ENCODE data around the gene GCN1. TPM values are rescaled to one million over a fixed set of nuclear protein-coding genes. Genes with fewer than 3 reads are reported as not detected.
A peak's percentile ranks its signal among the peaks of the same experiment; 100 is the strongest.

GCN1 gene
- total and polyA plus RNA-seq, 4 donors, result 39.2 to 53.4 (median 49.3) TPM

DNA sequence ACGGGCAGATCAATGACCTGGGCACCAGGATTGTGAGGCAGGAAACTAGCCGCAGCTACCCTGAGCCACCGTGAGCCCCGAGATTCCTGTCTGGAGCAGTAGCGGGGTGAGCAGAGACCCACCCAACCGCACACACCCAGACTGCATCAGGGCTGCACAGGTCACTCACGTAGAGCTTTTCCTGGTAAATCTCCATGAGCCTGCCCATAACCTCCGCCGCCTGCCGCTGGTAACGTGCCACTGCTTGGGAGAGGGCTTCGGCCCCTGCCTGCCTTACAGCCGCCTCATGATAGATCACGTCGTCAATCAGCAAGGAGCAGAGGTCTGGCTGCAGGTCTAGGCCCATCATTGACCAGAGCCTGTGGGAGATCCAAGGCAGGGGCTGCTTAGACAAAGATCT is 39.4 kb downstream of the GCN1 start:
- H3K27ac ChIP-seq (ENCODE audit: low read depth, low read length), result no peak overlapping the region
- H3K36me3 ChIP-seq (ENCODE audit: control insufficient read depth, insufficient read depth, low read length), result peaks cover 89% of the 10 kb centered on the region
- no peak for DNase-seq (ENCODE audit: low read depth in 4 of 6, low spot score in 6 of 6)
- H3K9me3 ChIP-seq (ENCODE audit: control insufficient read depth, insufficient read depth, low read length), result no peaks in the 10 kb centered on the region
- 96% methylated on average over 15 of the region's 15 CpGs for WGBS (ENCODE audit: insufficient coverage)
- H3K4me3 ChIP-seq (ENCODE audit: low read depth, low read length), result no peak overlapping the region
- no peaks in the 10 kb centered on the region for H3K4me1 ChIP-seq (ENCODE audit: control insufficient read depth, insufficient read depth, low read length)
- no peaks in the 10 kb centered on the region for H3K27me3 ChIP-seq (ENCODE audit: control insufficient read depth, insufficient read depth, low read length)

DNA sequence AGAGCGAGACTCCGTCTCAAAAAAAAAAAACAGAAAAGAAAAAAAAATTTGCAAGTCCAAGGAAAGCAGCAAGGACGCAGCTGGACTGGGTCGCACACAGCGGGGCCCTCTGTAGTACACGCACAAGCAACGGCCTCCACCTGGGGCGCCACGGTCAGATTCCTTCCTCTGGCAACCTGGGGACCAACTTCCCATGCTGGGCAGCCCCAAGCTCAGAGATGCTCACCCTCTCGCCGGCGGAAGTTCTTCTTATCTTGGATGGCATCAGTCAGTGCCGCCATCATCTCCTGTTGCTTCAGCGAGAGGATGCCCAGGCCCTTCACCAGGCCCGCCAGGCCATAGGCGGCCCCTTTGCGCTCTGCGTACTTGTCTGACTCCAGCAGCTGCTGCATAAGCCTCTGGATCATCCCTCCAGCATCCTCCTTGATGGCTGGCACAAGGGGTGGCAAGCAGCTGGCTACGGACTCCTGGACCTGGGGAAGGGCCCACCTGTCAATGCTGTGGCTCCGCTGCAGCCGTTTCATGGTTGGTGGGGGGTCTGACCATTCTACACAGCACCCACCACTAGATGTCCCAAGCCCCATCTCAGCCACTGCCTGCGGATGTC is 43.5 kb downstream of the GCN1 start:
- no peak for DNase-seq (ENCODE audit: low read depth in 4 of 6, low spot score in 6 of 6)
- H3K36me3 ChIP-seq (ENCODE audit: control insufficient read depth, insufficient read depth, low read length), result peaks cover 90% of the 10 kb centered on the region
- no peaks in the 10 kb centered on the region for H3K27me3 ChIP-seq (ENCODE audit: control insufficient read depth, insufficient read depth, low read length)
- WGBS (ENCODE audit: insufficient coverage), result 95% methylated on average over 18 of the region's 22 CpGs
- no peak overlapping the region for H3K4me3 ChIP-seq (ENCODE audit: low read depth, low read length)
- H3K4me1 ChIP-seq (ENCODE audit: control insufficient read depth, insufficient read depth, low read length), result no peaks in the 10 kb centered on the region
- H3K27ac ChIP-seq (ENCODE audit: low read depth, low read length), result no peak overlapping the region
- no peaks in the 10 kb centered on the region for H3K9me3 ChIP-seq (ENCODE audit: control insufficient read depth, insufficient read depth, low read length)

DNA sequence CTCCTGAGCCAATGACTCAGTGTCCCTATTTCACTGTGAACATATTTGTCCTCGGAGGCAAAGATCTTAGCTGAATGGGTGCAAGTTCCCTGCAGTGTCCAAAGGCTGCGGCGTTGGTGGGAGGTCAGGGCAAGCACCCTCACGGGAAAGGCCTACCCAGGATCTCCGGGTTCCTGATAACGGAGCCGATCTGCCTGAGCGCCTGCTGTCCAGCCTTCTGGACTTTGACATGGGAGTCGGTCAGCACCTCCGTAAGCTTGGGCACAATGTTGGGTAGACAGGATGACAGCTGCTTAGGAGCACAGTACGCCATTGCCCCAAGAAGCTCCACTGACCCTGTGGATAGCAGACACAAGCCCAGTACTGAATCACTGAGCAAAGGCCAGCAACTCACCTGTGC is 46.5 kb downstream of the GCN1 start:
- H3K27me3 ChIP-seq (ENCODE audit: control insufficient read depth, insufficient read depth, low read length), result no peaks in the 10 kb centered on the region
- WGBS (ENCODE audit: insufficient coverage), result 97% methylated on average over 11 of the region's 11 CpGs
- H3K4me1 ChIP-seq (ENCODE audit: control insufficient read depth, insufficient read depth, low read length), result no peaks in the 10 kb centered on the region
- no peaks in the 10 kb centered on the region for H3K9me3 ChIP-seq (ENCODE audit: control insufficient read depth, insufficient read depth, low read length)
- no peak overlapping the region for H3K27ac ChIP-seq (ENCODE audit: low read depth, low read length)
- H3K4me3 ChIP-seq (ENCODE audit: low read depth, low read length), result no peak overlapping the region
- peaks cover 90% of the 10 kb centered on the region for H3K36me3 ChIP-seq (ENCODE audit: control insufficient read depth, insufficient read depth, low read length)
- DNase-seq (ENCODE audit: low read depth in 4 of 6, low spot score in 6 of 6), result no peak

DNA sequence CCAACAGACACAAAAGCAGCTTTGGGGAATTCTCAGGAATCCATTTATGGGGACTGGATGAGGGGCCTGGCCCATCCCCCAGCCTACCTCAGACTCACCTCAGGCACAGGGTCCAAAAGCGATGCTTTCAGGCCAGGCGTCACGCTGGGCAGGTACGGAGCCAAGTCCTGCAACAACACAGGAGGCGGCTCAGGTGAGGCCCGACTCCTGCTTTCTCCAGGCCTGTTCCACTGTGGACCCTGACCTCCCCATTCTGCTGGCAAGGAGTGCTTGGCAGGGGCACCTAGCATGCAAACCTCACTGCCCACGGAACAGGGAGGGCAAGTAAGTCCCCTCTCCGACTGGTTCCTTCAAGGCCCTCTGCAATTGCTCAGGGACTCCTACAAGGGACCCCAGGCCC is 49.4 kb downstream of the GCN1 start:
- Histone ChIP-seq H3K9me3 (ENCODE audit: control insufficient read depth, insufficient read depth, low read length) (no peaks in the 10 kb centered on the region), H3K27me3 (ENCODE audit: control insufficient read depth, insufficient read depth, low read length) (no peaks in the 10 kb centered on the region), H3K4me1 (ENCODE audit: control insufficient read depth, insufficient read depth, low read length) (no peaks in the 10 kb centered on the region), H3K36me3 (ENCODE audit: control insufficient read depth, insufficient read depth, low read length) (peaks cover 94% of the 10 kb centered on the region), H3K4me3 (ENCODE audit: low read depth, low read length) (no peak overlapping the region), H3K27ac (ENCODE audit: low read depth, low read length) (no peak overlapping the region)
- WGBS (ENCODE audit: insufficient coverage), result 96% methylated on average over 8 of the region's 8 CpGs
- no peak for DNase-seq (ENCODE audit: low read depth in 4 of 6, low spot score in 6 of 6)

DNA sequence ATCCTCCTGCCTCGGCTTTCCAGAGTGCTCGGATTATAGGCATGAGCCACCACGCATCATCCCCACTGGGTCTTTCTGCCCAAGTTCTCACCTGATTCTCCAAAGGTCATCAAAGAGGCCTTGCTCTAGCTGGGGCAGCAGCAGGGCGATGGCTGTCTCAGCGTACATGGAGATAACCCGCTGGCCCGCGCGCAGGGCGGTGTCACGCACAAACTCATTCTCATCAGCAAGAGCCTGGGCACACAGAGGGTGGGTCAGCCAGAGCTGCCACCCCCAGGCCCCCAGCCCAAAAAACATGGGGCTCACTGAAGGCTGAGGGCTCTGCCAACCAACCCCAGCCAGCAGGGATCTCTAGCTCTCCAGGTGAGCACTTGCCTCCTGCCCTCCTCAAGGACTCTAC is 50.3 kb downstream of the GCN1 start:
- H3K4me3 ChIP-seq (ENCODE audit: low read depth, low read length), result no peak overlapping the region
- WGBS (ENCODE audit: insufficient coverage), result 95% methylated on average over 11 of the region's 11 CpGs
- H3K9me3 ChIP-seq (ENCODE audit: control insufficient read depth, insufficient read depth, low read length), result no peaks in the 10 kb centered on the region
- H3K27ac ChIP-seq (ENCODE audit: low read depth, low read length), result no peak overlapping the region
- DNase-seq (ENCODE audit: low read depth in 4 of 6, low spot score in 6 of 6), result no peak
- no peaks in the 10 kb centered on the region for H3K27me3 ChIP-seq (ENCODE audit: control insufficient read depth, insufficient read depth, low read length)
- H3K36me3 ChIP-seq (ENCODE audit: control insufficient read depth, insufficient read depth, low read length), result peaks cover 92% of the 10 kb centered on the region
- no peaks in the 10 kb centered on the region for H3K4me1 ChIP-seq (ENCODE audit: control insufficient read depth, insufficient read depth, low read length)

DNA sequence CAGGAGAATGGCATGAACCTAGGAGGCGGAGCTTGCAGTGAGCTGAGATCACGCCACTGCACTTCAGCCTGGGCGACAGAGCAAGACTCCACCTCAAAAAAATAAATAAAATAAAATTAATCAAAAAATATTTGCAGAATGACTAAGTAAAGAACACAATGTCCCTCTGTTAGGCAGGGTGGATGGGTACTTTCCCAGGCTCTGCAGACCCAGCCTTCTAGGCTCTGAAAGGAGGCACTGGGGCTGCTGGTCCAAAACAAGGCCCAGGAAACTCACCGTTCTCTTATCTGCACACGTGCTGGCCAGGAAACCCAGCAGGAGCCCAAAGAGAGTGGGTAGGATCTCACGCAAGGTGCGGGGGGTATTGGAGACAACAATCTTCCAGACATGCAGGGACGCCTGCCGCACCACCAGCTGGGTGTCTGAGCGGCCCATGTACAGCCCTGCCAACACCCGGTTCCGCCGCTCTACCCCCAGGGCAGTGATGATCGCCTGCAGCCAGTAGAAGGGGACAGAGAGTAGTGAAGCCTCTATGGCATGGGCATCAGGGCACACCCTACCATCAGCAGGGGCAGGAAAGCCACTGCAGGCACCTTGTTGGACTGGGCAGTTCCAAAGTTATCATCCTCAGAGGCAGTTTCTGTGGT is 52.2 kb downstream of the GCN1 start:
- Histone ChIP-seq H3K27me3 (ENCODE audit: control insufficient read depth, insufficient read depth, low read length) (no peaks in the 10 kb centered on the region), H3K9me3 (ENCODE audit: control insufficient read depth, insufficient read depth, low read length) (no peaks in the 10 kb centered on the region), H3K27ac (ENCODE audit: low read depth, low read length) (no peak overlapping the region), H3K4me1 (ENCODE audit: control insufficient read depth, insufficient read depth, low read length) (no peaks in the 10 kb centered on the region), H3K4me3 (ENCODE audit: low read depth, low read length) (no peak overlapping the region), H3K36me3 (ENCODE audit: control insufficient read depth, insufficient read depth, low read length) (peaks cover 92% of the 10 kb centered on the region)
- WGBS (ENCODE audit: insufficient coverage), result 100% methylated on average over 10 of the region's 14 CpGs
- no peak for DNase-seq (ENCODE audit: low read depth in 4 of 6, low spot score in 6 of 6)

DNA sequence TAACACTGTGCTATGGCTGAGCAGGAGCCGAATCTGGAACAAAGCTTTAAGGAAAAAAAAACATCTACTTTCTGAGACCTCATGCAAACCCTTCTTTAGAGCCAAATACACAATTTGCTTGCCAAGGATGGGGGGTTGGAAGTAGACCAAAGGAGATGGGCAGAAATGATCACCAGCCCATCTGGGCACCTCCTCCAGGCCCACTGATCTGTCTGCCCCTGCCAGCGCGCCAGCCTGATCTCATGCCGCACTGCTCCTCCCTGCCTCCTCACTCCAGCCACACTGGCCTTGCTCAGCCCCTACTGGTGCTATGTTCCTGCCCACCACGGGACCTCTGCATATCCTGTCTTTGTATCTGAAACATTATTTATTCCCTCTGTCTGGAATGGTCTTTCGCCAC is 53.2 kb downstream of the GCN1 start:
- H3K4me1 ChIP-seq (ENCODE audit: control insufficient read depth, insufficient read depth, low read length), result no peaks in the 10 kb centered on the region
- H3K36me3 ChIP-seq (ENCODE audit: control insufficient read depth, insufficient read depth, low read length), result peaks cover 93% of the 10 kb centered on the region
- DNase-seq (ENCODE audit: low read depth in 4 of 6, low spot score in 6 of 6), result no peak

DNA sequence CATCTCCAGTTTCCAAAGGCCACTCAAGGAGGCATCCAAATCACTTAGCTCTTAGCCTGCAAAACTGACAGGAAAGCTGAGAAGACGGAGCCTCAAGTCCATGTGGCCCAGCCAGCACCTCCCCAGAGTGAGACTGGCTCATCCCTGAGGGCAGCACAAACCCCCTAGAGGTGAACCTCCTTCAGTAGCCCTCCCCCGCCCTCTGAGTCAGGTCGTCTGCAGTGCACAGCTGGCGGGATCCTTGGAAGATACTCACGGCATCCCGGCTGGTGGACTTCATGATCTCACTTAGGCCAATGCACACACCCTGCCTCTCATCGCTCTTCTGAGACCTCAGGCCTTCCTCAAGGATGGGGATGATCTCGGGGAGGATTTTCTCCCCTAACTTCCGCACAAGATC is 53.9 kb downstream of the GCN1 start:
- no peak overlapping the region for H3K4me3 ChIP-seq (ENCODE audit: low read depth, low read length)
- H3K9me3 ChIP-seq (ENCODE audit: control insufficient read depth, insufficient read depth, low read length), result no peaks in the 10 kb centered on the region
- DNase-seq (ENCODE audit: low read depth in 4 of 6, low spot score in 6 of 6), result no peak
- H3K27ac ChIP-seq (ENCODE audit: low read depth, low read length), result no peak overlapping the region
- WGBS (ENCODE audit: insufficient coverage), result 89% methylated on average over 9 of the region's 9 CpGs
- H3K4me1 ChIP-seq (ENCODE audit: control insufficient read depth, insufficient read depth, low read length), result no peaks in the 10 kb centered on the region
- no peaks in the 10 kb centered on the region for H3K27me3 ChIP-seq (ENCODE audit: control insufficient read depth, insufficient read depth, low read length)
- peaks cover 93% of the 10 kb centered on the region for H3K36me3 ChIP-seq (ENCODE audit: control insufficient read depth, insufficient read depth, low read length)

More for the DNA sequence above, 53.2 kb downstream of the GCN1 start:
- H3K9me3 ChIP-seq (ENCODE audit: control insufficient read depth, insufficient read depth, low read length), result no peaks in the 10 kb centered on the region
- no peak overlapping the region for H3K27ac ChIP-seq (ENCODE audit: low read depth, low read length)
- H3K4me3 ChIP-seq (ENCODE audit: low read depth, low read length), result no peak overlapping the region
- H3K27me3 ChIP-seq (ENCODE audit: control insufficient read depth, insufficient read depth, low read length), result no peaks in the 10 kb centered on the region
- WGBS (ENCODE audit: insufficient coverage), result 96% methylated on average over 5 of the region's 6 CpGs

DNA sequence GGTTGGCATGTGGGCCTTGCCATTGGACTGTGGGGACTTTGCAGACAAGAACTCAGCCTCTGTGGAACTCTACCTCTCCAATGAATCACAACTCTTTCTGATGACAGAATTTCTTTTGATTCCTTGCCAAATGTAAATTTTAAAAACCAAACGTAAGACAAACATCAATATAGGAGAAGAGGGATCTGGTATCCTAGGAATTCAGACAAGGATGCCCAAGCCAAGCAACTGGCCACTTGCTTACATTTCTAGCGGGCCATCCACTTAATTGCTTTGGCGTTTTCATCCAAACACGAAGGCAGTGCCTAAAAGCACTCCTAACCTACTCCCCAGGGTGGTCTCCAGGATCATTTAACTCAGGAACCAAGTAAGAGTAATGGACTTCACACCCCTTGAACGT is 54.6 kb downstream of the GCN1 start:
- no peak for DNase-seq (ENCODE audit: low read depth in 4 of 6, low spot score in 6 of 6)
- H3K9me3 ChIP-seq (ENCODE audit: control insufficient read depth, insufficient read depth, low read length), result no peaks in the 10 kb centered on the region
- WGBS (ENCODE audit: insufficient coverage), result 89% methylated on average over 5 of the region's 5 CpGs
- no peaks in the 10 kb centered on the region for H3K27me3 ChIP-seq (ENCODE audit: control insufficient read depth, insufficient read depth, low read length)
- no peak overlapping the region for H3K27ac ChIP-seq (ENCODE audit: low read depth, low read length)
- peaks cover 93% of the 10 kb centered on the region for H3K36me3 ChIP-seq (ENCODE audit: control insufficient read depth, insufficient read depth, low read length)
- H3K4me3 ChIP-seq (ENCODE audit: low read depth, low read length), result no peak overlapping the region
- H3K4me1 ChIP-seq (ENCODE audit: control insufficient read depth, insufficient read depth, low read length), result no peaks in the 10 kb centered on the region

DNA sequence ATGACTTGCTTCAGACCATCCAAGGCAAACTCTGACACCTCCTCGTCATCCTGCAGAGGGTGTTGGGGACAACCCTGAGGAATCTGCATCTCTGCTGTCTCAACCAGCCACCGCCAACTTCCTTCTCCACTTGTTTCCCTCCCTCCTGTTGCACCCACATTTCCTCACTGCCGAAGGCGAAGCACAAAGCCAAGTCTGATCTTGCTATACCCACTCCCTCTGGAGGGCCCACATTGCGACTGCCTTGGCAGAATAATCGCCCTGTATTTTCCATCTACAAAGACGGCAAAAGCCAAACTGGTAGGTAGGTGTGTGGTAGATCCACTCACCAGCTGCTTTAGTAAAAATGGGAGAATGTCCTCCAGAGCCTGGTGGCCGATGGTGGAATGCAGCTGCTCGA is 56.1 kb downstream of the GCN1 start:
- no peak overlapping the region for H3K4me3 ChIP-seq (ENCODE audit: low read depth, low read length)
- peaks cover 94% of the 10 kb centered on the region for H3K36me3 ChIP-seq (ENCODE audit: control insufficient read depth, insufficient read depth, low read length)
- H3K9me3 ChIP-seq (ENCODE audit: control insufficient read depth, insufficient read depth, low read length), result no peaks in the 10 kb centered on the region
- no peak overlapping the region for H3K27ac ChIP-seq (ENCODE audit: low read depth, low read length)
- no peaks in the 10 kb centered on the region for H3K27me3 ChIP-seq (ENCODE audit: control insufficient read depth, insufficient read depth, low read length)
- WGBS (ENCODE audit: insufficient coverage), result 95% methylated on average over 7 of the region's 9 CpGs
- peak in 1 of 6 donors; percentile 35 for DNase-seq (ENCODE audit: low read depth in 4 of 6, low spot score in 6 of 6)
- no peaks in the 10 kb centered on the region for H3K4me1 ChIP-seq (ENCODE audit: control insufficient read depth, insufficient read depth, low read length)

All from spinal cord (tissue), 10 donors.